Smooth muscle cell (in vitro differentiated cells): Measurements from ENCODE around the gene SDHAF1. TPM values are rescaled to one million over a fixed set of nuclear protein-coding genes. Genes with fewer than 3 reads are reported as not detected.
A peak's percentile ranks its signal among the peaks of the same experiment; 100 is the strongest.

Experiments used
- DNase-seq: peaks from one replicate; lab custom pipeline; 2025; ENCODE audit not compliant: unreplicated experiment; lab: John Stamatoyannopoulos, UW
- H2AFZ ChIP-seq: fragments of 200-600 bp; sonication (generic); 2 replicates; pipeline ENCODE4 v1.6.0; 2016; ENCODE audit warnings: antibody characterized with exemption, low read depth, mild to moderate bottlenecking
- H3F3A ChIP-seq: fragments of 200-600 bp; sonication (generic); 2 replicates; pipeline ENCODE4 v1.6.0; 2017; ENCODE audit warnings: antibody characterized with exemption, low read depth
- H3K27ac ChIP-seq: fragments of 200-600 bp; sonication (generic); 2 replicates; pipeline ENCODE4 v1.5.1; 2016; ENCODE audit warnings: low read depth, mild to moderate bottlenecking
- H3K27me3 ChIP-seq: fragments of 200-600 bp; sonication (generic); 2 replicates; pipeline ENCODE4 v1.6.1; 2016; ENCODE audit warnings: low read depth, mild to moderate bottlenecking
- H3K36me3 ChIP-seq: fragments of 200-600 bp; sonication (generic); 2 replicates; pipeline ENCODE4 v1.5.1; 2016; ENCODE audit warnings: low read depth
- H3K4me1 ChIP-seq: fragments of 200-600 bp; sonication (generic); 2 replicates; pipeline ENCODE4 v1.5.1; 2016; ENCODE audit warnings: low read depth
- H3K4me2 ChIP-seq: fragments of 200-600 bp; sonication (generic); 2 replicates; pipeline ENCODE4 v1.6.0; 2016; ENCODE audit warnings: mild to moderate bottlenecking
- H3K4me3 ChIP-seq: fragments of 200-600 bp; sonication (generic); 2 replicates; pipeline ENCODE4 v1.5.1; 2016; ENCODE audit warnings: mild to moderate bottlenecking
- H3K79me2 ChIP-seq: fragments of 200-600 bp; sonication (generic); 2 replicates; pipeline ENCODE4 v1.6.0; 2016; ENCODE audit warnings: low read depth, mild to moderate bottlenecking
- H3K9ac ChIP-seq: fragments of 200-600 bp; sonication (generic); 2 replicates; pipeline ENCODE4 v1.6.0; 2016; ENCODE audit warnings: low read depth
- H3K9me3 ChIP-seq: fragments of 200-600 bp; sonication (generic); replicated peaks from 2 replicates; pipeline ENCODE4 v1.5.1; 2016; ENCODE audit warnings: low read depth
- H4K20me1 ChIP-seq: fragments of 200-600 bp; sonication (generic); 2 replicates; pipeline ENCODE4 v1.6.0; 2016; ENCODE audit warnings: low read depth
- CTCF ChIP-seq: fragments of 200-600 bp; sonication (generic); IDR thresholded peaks from 2 replicates; pipeline ENCODE4 v1.5.1; 2017; ENCODE audit warnings: borderline replicate concordance, mild to moderate bottlenecking, antibody characterized with exemption; ENCODE audit not compliant: insufficient read depth, poor library complexity, severe bottlenecking
- WGBS: methylation state at CpG from one replicate; pipeline ENCODE4 v1.1.7; 2016; ENCODE audit warnings: low lambda C conversion rate; 5-methylcytosine and 5-hydroxymethylcytosine counted together
- polyA plus RNA-seq: library from polyadenylated mRNA; unstranded; fragments of >200 nt; fragmentation: Nextera tagmentation; extraction: Ambion mirVana; gene quantifications from 2 replicates; pipeline ENCODE4 v1.2.1, GENCODE V29; 2016
- total RNA-seq: library from RNA; depleted of rRNA; stranded (reverse); fragments of >200 nt; gene quantifications from 2 replicates; pipeline ENCODE4 v1.2.3, GENCODE V29; 2014

SDHAF1 gene
- total and polyA plus RNA-seq, 2 experiments from 2014 or later = 24.0 to 27.7 TPM

GRCh38 chr19:35991731-35992450 is 3.1 kb upstream of the SDHAF1 start:
- peaks cover 11% of the 10 kb centered on the region for H3K27me3 ChIP-seq
- H3K4me3 ChIP-seq = no peak overlapping the region
- no peaks in the 10 kb centered on the region for H3K36me3 ChIP-seq
- no peaks in the 10 kb centered on the region for H3K9me3 ChIP-seq
- H3K9ac ChIP-seq = no peak overlapping the region
- no peak for TF ChIP-seq CTCF
- H3K27ac ChIP-seq = no peak overlapping the region
- H3K4me2 ChIP-seq = no peak overlapping the region
- no peak for DNase-seq
- H3K79me2 ChIP-seq = peaks cover 17% of the 10 kb centered on the region
- no peak overlapping the region for H2AFZ ChIP-seq
- peaks cover 13% of the 10 kb centered on the region for H4K20me1 ChIP-seq
- peaks cover 7% of the 10 kb centered on the region for H3K4me1 ChIP-seq
- 83% methylated on average over 7 of the region's 7 CpGs for WGBS
- peaks cover 4% of the 10 kb centered on the region for H3F3A ChIP-seq

- TF ChIP-seq CTCF = no peak
Observed at GRCh38 chr19:35992907-35993765, 1.9 kb upstream of the SDHAF1 start.

GRCh38 chr19:35993923-35994598 is 927 bp upstream of the SDHAF1 start:
- peaks cover 17% of the 10 kb centered on the region for H3K79me2 ChIP-seq
- H3K4me1 ChIP-seq = peaks cover 7% of the 10 kb centered on the region
- no peaks in the 10 kb centered on the region for H3K36me3 ChIP-seq
- H3K4me2 ChIP-seq = peak overlapping the region; percentile 93
- H3K9me3 ChIP-seq = no peaks in the 10 kb centered on the region
- peaks cover 7% of the 10 kb centered on the region for H3F3A ChIP-seq
- no peak overlapping the region for H3K4me3 ChIP-seq
- no peak overlapping the region for H3K27ac ChIP-seq
- no peak for DNase-seq
- no peak overlapping the region for H3K9ac ChIP-seq
- no peak for TF ChIP-seq CTCF
- WGBS = 86% methylated on average over 46 of the region's 49 CpGs
- H4K20me1 ChIP-seq = peaks cover 29% of the 10 kb centered on the region
- no peak overlapping the region for H2AFZ ChIP-seq
- H3K27me3 ChIP-seq = no peaks in the 10 kb centered on the region

More at GRCh38 chr19:35992907-35993765, 1.9 kb upstream of the SDHAF1 start:
- Histone ChIP-seq H3K4me3 (no peak overlapping the region), H2AFZ (no peak overlapping the region), H3K27me3 (no peaks in the 10 kb centered on the region), H3K9ac (no peak overlapping the region), H3K4me1 (peaks cover 7% of the 10 kb centered on the region), H3F3A (peaks cover 4% of the 10 kb centered on the region), H3K36me3 (no peaks in the 10 kb centered on the region), H3K27ac (no peak overlapping the region), H4K20me1 (peaks cover 21% of the 10 kb centered on the region), H3K9me3 (no peaks in the 10 kb centered on the region), H3K79me2 (peaks cover 17% of the 10 kb centered on the region), H3K4me2 (no peak overlapping the region)
- WGBS = 92% methylated on average over 8 of the region's 8 CpGs
- no peak for DNase-seq
